GM12892 (cell line): ENCODE results near the gene SCAMP4.

Experiments
- POLR2A ChIP-seq: IDR thresholded peaks from 2 replicates; pipeline ENCODE4 v1.6.1; 2011; ENCODE audit warnings: low read depth, low read length, control low read depth
- POLR2AphosphoS5 ChIP-seq: IDR thresholded peaks from 2 replicates; pipeline ENCODE4 v1.6.1; 2011; ENCODE audit warnings: low read depth, low read length, control low read depth

DNA sequence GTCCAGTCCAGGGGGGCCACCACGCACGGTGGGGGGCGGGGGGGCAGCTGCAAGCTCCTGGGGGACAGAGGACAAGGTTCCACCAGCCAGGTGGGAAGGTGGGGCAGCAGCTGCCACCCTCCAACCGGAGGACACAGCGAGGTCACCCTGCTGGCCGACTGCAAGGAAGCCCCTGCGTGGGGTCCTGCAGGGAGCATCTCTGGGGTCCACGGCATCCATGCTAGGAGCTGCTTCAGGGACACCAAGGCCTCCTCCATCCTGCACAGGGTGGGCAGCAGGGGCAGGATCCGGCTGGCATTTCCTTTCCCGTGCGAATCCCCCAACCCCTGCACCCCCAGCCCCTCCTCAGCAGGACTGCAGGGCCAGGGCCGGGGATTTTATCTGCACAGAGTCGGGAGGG lies 33.6 kb upstream of the SCAMP4 start:
- TF ChIP-seq POLR2A (no peak), POLR2AphosphoS5 (no peak)
